Left ventricle myocardium inferior (tissue), 1 donor: Measurements from ENCODE around the gene ARHGEF10L. TPM values are rescaled to one million over a fixed set of nuclear protein-coding genes. Genes with fewer than 3 reads are reported as not detected.
"Not testable (repeated sequence)": the region's sequence is repeated elsewhere in the genome, so short reads cannot be mapped to it uniquely, and the experiment has no call there.

Experiments used
- DNase-seq: peaks from one replicate; pipeline ENCODE4 v3.0.0-alpha.2; 2020
- H3K27ac ChIP-seq: fragments of 200-600 bp; replicated peaks from 2 replicates; pipeline ENCODE4 v1.8.0; 2021
- H3K27me3 ChIP-seq: fragments of 200-600 bp; 2 replicates; pipeline ENCODE4 v1.8.0; 2021; ENCODE audit warnings: low read depth
- H3K36me3 ChIP-seq: fragments of 200-600 bp; 2 replicates; pipeline ENCODE4 v1.8.0; 2021
- H3K4me1 ChIP-seq: fragments of 200-600 bp; 2 replicates; pipeline ENCODE4 v1.8.0; 2021
- H3K4me3 ChIP-seq: fragments of 200-600 bp; 2 replicates; pipeline ENCODE4 v1.8.0; 2021; ENCODE audit warnings: mild to moderate bottlenecking, moderate library complexity
- H3K9me3 ChIP-seq: fragments of 200-600 bp; replicated peaks from 2 replicates; pipeline ENCODE4 v1.8.0; 2021
- CTCF ChIP-seq: fragments of 200-600 bp; IDR thresholded peaks from 2 replicates; pipeline ENCODE4 v1.8.0; 2021; ENCODE audit warnings: antibody characterized with exemption, mild to moderate bottlenecking, borderline replicate concordance
- intact Hi-C: fragments of 100-400 bp; cut with micrococcal nuclease; formaldehyde crosslinking; loops from one replicate; pipeline ENCODE4 v1.11.0; 2022
- total RNA-seq: library from RNA; stranded (reverse); fragmentation: NEBNext Ultra II Directional; extraction: Animal tissue kit (Norgen Biotek cat#: 25700); gene quantifications from one replicate; pipeline ENCODE4 v1.2.1, GENCODE V29; 2021
- donor health status: DM: no; HTN: yes; CAD: no; lungs with severe emphysema.

ARHGEF10L gene
- total RNA-seq, 1 donor from 2014 or later: 59.1 TPM

DNA sequence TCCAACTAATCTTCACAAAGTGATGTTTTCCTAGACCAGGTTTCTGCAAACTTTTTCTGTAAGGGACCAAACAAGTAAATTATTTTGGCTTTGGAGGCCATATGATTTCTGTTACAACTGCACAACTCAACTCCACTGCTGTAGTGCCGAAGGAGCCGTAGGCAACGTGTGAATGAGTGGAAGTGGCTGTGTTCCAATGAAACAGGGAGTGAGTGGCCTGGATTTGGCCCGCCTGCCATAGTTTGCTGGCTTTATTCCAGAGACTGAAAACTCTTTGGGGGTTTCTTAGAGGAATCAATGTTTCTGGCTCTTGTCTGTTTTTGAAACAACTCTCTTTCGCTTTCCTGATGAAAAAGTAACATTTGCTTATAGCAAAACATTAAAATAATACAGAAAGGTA, 203.1 kb downstream of the ARHGEF10L start:
- H3K4me1 ChIP-seq: peaks cover 9% of the 10 kb centered on the region
- peaks cover 58% of the 10 kb centered on the region for H3K27me3 ChIP-seq
- no peak overlapping the region for H3K4me3 ChIP-seq
- H3K27ac ChIP-seq: no peak overlapping the region
- no peaks in the 10 kb centered on the region for H3K36me3 ChIP-seq
- TF ChIP-seq CTCF: no peak
- H3K9me3 ChIP-seq: no peaks in the 10 kb centered on the region
- no peak for DNase-seq
- intact Hi-C loops: no loop called here

DNA sequence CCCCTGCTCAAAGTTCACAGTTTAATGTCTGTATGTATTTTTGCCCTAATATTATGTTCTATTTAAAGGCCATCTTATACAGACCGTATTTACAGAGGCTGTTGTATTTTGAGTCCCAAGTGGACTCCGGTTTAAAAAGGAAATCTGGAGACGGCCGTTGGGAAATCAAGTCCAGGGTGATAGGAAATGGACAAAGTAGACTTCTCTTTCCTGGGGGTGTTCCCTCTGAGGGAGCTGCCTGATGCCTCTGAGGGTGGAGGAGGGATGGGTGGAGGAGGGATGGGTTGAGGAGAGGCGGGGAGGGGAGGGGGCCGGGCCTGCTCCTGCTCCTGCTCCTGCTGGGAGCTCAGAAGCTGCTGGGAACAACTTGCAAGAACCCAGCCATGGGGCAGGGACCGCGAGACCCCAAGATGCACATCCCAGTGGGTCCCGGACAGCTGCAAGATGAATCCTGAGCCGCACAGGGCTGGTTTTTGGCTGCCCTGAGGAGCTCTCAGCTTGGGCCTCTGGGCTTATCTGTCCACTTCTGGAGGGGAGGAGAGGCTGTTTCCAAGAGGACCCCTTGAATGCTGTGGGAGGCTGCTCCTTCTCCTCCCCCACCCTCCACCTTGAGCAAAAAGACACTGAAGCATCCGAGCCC, 203.6 kb downstream of the ARHGEF10L start:
- intact Hi-C loops: no loop called here
- DNase-seq: no peak
- TF ChIP-seq CTCF: no peak
- H3K27me3 ChIP-seq: peaks cover 59% of the 10 kb centered on the region
- H3K9me3 ChIP-seq: no peaks in the 10 kb centered on the region
- no peaks in the 10 kb centered on the region for H3K36me3 ChIP-seq
- no peak overlapping the region for H3K27ac ChIP-seq
- no peak overlapping the region for H3K4me3 ChIP-seq
- peaks cover 9% of the 10 kb centered on the region for H3K4me1 ChIP-seq

DNA sequence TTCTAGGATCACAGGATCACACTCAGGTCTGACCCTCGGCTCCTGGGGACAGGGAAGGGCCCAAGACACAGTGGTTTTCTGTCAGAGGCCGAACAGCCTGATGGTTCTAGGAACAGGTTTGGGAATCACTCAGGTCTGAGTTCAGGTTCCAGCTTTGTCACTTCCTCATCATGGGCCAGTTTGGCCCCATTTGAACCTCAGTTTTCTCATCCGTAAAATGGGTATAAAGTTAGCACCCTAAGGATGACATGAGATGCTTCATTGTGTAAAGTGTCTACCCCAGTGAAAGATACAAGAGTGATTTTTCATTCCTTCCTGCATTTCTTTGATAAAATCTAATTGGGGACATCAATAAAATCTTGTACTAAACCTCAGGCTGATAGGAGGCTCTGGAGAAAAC, 204.4 kb downstream of the ARHGEF10L start:
- Histone ChIP-seq H3K27ac (no peak overlapping the region), H3K4me1 (peaks cover 9% of the 10 kb centered on the region), H3K27me3 (peaks cover 58% of the 10 kb centered on the region), H3K4me3 (no peak overlapping the region), H3K9me3 (no peaks in the 10 kb centered on the region), H3K36me3 (no peaks in the 10 kb centered on the region)
- TF ChIP-seq CTCF: no peak
- no peak for DNase-seq
- intact Hi-C loops: no loop called here

- Histone ChIP-seq H3K4me1 (peaks cover 9% of the 10 kb centered on the region), H3K4me3 (no peak overlapping the region), H3K27ac (no peak overlapping the region), H3K36me3 (no peaks in the 10 kb centered on the region), H3K27me3 (peaks cover 53% of the 10 kb centered on the region), H3K9me3 (no peaks in the 10 kb centered on the region)
- no peak for DNase-seq
- intact Hi-C loops: no loop called here
- no peak for TF ChIP-seq CTCF
Measured at GRCh38 chr1:17744666-17745478, 205.4 kb downstream of the ARHGEF10L start.

- peaks cover 9% of the 10 kb centered on the region for H3K4me1 ChIP-seq
- H3K36me3 ChIP-seq: no peaks in the 10 kb centered on the region
- H3K4me3 ChIP-seq: no peak overlapping the region
- no peak overlapping the region for H3K27ac ChIP-seq
- DNase-seq: no peak
- intact Hi-C loops: no loop called here
- peaks cover 46% of the 10 kb centered on the region for H3K27me3 ChIP-seq
- TF ChIP-seq CTCF: no peak
- H3K9me3 ChIP-seq: no peaks in the 10 kb centered on the region
Measured at GRCh38 chr1:17745479-17745955, 206.0 kb downstream of the ARHGEF10L start.

DNA sequence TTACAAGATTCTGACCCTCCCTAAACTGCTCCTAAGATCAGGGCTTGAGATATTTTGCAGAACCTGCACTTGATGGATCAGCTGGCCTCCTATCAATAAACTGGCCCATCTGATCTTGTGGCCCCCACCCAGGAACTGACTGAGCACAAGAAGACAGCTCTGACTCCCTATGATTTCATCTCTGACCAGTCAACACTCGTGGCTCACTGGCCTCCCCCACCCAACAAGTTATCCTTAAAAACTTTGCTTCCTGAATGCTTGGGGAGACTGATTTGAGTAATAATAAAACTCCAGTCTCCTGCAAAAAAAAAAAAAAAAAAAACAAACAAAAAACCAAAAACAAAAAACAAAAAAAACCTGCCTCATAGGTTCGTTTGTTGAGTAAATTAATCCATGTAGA, 206.8 kb downstream of the ARHGEF10L start:
- peaks cover 39% of the 10 kb centered on the region for H3K27me3 ChIP-seq
- DNase-seq, H3K4me3 ChIP-seq, H3K36me3 ChIP-seq, H3K4me1 ChIP-seq, H3K9me3 ChIP-seq, intact Hi-C loops, H3K27ac ChIP-seq: not testable (repeated sequence)
